ENCODE measurements around the gene PCNX2. TPM values are rescaled to one million over a fixed set of nuclear protein-coding genes. Genes with fewer than 3 reads are reported as not detected.

Gene PCNX2
- total RNA-seq, 1 experiment from 2014 or later: 63.4 TPM

DNA sequence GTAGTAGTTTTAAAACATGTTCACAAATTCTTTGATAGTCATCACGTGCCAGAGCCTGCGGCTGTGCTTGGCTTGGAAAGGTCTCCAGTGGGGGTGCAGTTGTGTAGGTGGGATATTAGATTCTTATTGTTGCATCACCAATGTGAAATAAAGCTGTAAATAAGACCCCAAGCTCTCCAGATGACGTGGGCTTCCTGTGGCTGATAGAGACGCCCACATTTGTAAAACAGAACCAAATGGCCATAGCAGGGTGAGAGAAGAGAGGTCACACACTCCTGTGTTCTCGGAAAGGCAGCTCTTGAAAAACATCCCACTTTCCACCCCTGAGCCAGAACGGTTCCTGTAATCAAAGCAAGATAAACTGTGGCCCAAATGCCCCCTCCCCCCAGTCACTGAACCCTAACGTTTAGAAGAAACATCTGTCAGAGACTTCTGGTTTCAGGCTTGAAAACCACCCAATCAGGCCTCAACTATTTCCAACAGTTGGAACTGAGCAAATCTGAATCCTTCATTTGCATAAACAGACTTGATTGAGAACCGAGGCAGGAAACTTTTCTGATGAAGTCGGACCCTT is 351.8 kb downstream of the PCNX2 start:
- Mint-ChIP-seq H3K4me1 (ENCODE audit: low read depth, unreplicated experiment) (no peaks in the 10 kb centered on the region), H3K4me3 (ENCODE audit: low read depth, unreplicated experiment) (no peak overlapping the region), H3K27ac (ENCODE audit: unreplicated experiment) (no peak overlapping the region), H3K27me3 (ENCODE audit: unreplicated experiment) (peaks cover 25% of the 10 kb centered on the region), H3K9me3 (ENCODE audit: low read depth, unreplicated experiment) (no peaks in the 10 kb centered on the region), H3K36me3 (ENCODE audit: insufficient read depth, unreplicated experiment) (no peaks in the 10 kb centered on the region)
- no peak for DNase-seq
- intact Hi-C loops (cut with micrococcal nuclease; ENCODE audit: unreplicated experiment): no loop called here
- CTCF ChIA-PET: no interaction called here
- no TSS peak for BruUV-seq (replicated peaks)
- TF ChIP-seq, protein P1, sequence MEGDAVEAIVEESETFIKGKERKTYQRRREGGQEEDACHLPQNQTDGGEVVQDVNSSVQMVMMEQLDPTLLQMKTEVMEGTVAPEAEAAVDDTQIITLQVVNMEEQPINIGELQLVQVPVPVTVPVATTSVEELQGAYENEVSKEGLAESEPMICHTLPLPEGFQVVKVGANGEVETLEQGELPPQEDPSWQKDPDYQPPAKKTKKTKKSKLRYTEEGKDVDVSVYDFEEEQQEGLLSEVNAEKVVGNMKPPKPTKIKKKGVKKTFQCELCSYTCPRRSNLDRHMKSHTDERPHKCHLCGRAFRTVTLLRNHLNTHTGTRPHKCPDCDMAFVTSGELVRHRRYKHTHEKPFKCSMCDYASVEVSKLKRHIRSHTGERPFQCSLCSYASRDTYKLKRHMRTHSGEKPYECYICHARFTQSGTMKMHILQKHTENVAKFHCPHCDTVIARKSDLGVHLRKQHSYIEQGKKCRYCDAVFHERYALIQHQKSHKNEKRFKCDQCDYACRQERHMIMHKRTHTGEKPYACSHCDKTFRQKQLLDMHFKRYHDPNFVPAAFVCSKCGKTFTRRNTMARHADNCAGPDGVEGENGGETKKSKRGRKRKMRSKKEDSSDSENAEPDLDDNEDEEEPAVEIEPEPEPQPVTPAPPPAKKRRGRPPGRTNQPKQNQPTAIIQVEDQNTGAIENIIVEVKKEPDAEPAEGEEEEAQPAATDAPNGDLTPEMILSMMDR (IDR thresholded peaks at IDR 0.05; ENCODE audit: unreplicated experiment): no peak

DNA sequence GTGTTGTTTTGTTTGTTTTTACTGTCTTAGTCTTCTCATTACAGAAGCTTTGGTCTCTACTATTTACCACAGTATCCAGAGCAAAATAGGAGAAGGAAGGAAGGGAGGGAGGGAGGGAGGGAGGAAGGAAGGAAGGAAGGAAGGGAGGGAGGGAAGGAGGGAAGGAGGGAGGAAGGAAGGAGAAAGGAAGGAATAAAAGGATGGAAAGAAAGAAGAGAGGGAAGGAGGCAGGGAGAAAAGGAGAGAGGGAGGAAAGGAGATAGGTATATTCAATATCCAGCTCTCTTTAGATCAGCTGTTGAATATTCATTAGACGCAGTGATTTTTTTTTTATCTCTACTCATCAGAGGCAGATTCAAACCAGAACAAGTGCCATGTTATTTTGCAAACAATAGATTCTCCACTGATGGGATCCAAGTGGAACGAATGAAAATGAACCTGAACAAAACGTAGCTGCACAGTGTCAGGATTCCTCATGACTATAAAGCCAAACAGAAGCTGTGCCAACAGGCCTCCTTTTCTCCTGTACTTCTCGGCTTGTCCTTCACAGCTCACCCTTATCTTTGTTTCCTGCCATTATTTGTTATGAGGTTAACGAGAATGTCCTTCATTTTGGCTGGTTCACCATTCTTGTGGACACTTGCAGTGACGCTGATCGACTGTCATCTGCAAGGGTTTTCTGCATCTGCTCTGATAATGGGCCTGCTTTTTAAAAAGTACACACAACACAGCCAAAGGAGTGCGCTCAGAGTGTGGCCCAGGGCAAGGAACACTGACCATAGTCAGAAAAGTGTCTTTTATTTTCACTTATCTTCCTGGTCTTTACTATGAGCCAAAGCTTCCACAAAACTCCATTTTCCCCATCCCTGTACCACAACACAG is 352.9 kb downstream of the PCNX2 start:
- Mint-ChIP-seq H3K9me3 (ENCODE audit: low read depth, unreplicated experiment) (no peaks in the 10 kb centered on the region), H3K36me3 (ENCODE audit: insufficient read depth, unreplicated experiment) (no peaks in the 10 kb centered on the region), H3K27me3 (ENCODE audit: unreplicated experiment) (peaks cover 35% of the 10 kb centered on the region), H3K27ac (ENCODE audit: unreplicated experiment) (no peak overlapping the region), H3K4me1 (ENCODE audit: low read depth, unreplicated experiment) (no peaks in the 10 kb centered on the region), H3K4me3 (ENCODE audit: low read depth, unreplicated experiment) (no peak overlapping the region)
- intact Hi-C loops (cut with micrococcal nuclease; ENCODE audit: unreplicated experiment): no loop called here
- no TSS peak for BruUV-seq (replicated peaks)
- CTCF ChIA-PET: no interaction called here
- TF ChIP-seq, protein P1 (IDR thresholded peaks at IDR 0.05; ENCODE audit: unreplicated experiment): no peak
- DNase-seq: no peak

DNA sequence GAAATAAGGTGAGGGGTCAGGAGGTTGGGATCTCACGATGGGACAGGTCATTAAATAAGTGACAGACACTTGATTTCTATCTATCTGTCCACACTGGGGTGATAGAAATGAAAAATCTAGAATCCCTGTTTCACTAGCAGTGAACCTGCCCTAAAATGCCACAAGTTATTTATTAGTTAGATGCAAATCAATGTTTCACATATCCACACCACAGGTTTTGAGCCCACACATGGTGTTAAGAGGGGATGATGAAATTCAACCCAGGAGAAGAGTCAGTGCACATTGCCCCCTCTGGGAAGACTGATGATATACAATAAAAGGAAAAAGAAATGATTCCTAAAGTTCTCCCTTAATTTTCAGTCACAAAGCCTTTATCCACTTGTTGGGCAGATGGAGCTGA is 355.3 kb downstream of the PCNX2 start:
- Mint-ChIP-seq H3K27ac (ENCODE audit: unreplicated experiment) (no peak overlapping the region), H3K4me1 (ENCODE audit: low read depth, unreplicated experiment) (no peaks in the 10 kb centered on the region), H3K36me3 (ENCODE audit: insufficient read depth, unreplicated experiment) (no peaks in the 10 kb centered on the region), H3K9me3 (ENCODE audit: low read depth, unreplicated experiment) (no peaks in the 10 kb centered on the region), H3K4me3 (ENCODE audit: low read depth, unreplicated experiment) (no peak overlapping the region), H3K27me3 (ENCODE audit: unreplicated experiment) (peaks cover 36% of the 10 kb centered on the region)
- BruUV-seq (replicated peaks): no TSS peak
- DNase-seq: no peak
- intact Hi-C loops (cut with micrococcal nuclease; ENCODE audit: unreplicated experiment): no loop called here
- TF ChIP-seq, protein P1 (IDR thresholded peaks at IDR 0.05; ENCODE audit: unreplicated experiment): no peak
- CTCF ChIA-PET: no interaction called here

DNA sequence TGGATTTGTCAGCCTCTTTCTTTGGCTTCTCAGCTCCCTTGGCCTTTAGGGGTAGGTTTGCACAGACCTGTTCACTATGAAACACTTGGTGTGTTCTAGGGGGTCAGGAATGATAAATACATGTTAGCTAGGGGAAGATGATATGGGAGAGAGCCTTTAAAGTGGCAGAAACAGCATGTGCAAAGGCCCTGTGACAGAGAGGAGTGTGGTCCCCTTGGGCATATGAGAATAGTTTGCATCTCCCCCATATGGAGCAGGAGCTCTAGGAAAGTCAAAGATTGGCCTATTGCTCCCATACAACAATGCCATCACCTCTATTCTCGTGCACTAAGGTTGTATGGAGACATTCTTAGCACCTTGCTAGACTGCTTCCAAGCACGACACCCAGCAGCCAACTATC is 355.8 kb downstream of the PCNX2 start:
- Mint-ChIP-seq H3K4me1 (ENCODE audit: low read depth, unreplicated experiment) (no peaks in the 10 kb centered on the region), H3K27me3 (ENCODE audit: unreplicated experiment) (peaks cover 36% of the 10 kb centered on the region), H3K36me3 (ENCODE audit: insufficient read depth, unreplicated experiment) (no peaks in the 10 kb centered on the region), H3K4me3 (ENCODE audit: low read depth, unreplicated experiment) (no peak overlapping the region), H3K27ac (ENCODE audit: unreplicated experiment) (no peak overlapping the region), H3K9me3 (ENCODE audit: low read depth, unreplicated experiment) (no peaks in the 10 kb centered on the region)
- no TSS peak for BruUV-seq (replicated peaks)
- intact Hi-C loops (cut with micrococcal nuclease; ENCODE audit: unreplicated experiment): no loop called here
- no peak for DNase-seq
- CTCF ChIA-PET: no interaction called here
- TF ChIP-seq, protein P1 (IDR thresholded peaks at IDR 0.05; ENCODE audit: unreplicated experiment): no peak

All from Calu3 (cell line).